Mesenchymal stem cell (in vitro differentiated cells and primary cell): ENCODE data around the gene COL27A1.

ENCODE experiments used
- DNase-seq: peaks from one replicate; pipeline ENCODE4 v3.0.0-alpha.2; 2013
- H2AFZ ChIP-seq: one replicate; pipeline ENCODE4 v1.6.1; 2013; ENCODE audit warnings: low read depth, mild to moderate bottlenecking, control low read depth, inconsistent platforms, low read length, moderate library complexity
- H2AK5ac ChIP-seq: 2 replicates; pipeline ENCODE4 v1.6.1; 2013; ENCODE audit warnings: low read length, moderate library complexity, mild to moderate bottlenecking, inconsistent platforms; ENCODE audit not compliant: severe bottlenecking
- H2BK120ac ChIP-seq: one replicate; pipeline ENCODE4 v1.6.1; 2013; ENCODE audit warnings: low read depth, mild to moderate bottlenecking, inconsistent platforms, low read length, moderate library complexity
- H2BK12ac ChIP-seq, 2 experiments: one replicate each; pipeline ENCODE4 v1.6.1; 2013; ENCODE audit warnings: inconsistent platforms in 2 of 2, low read length in 2 of 2, mild to moderate bottlenecking in 2 of 2, moderate library complexity in 2 of 2, control low read depth in 1 of 2
- H2BK15ac ChIP-seq: one replicate; pipeline ENCODE4 v1.6.1; 2013; ENCODE audit warnings: mild to moderate bottlenecking, low read depth, inconsistent platforms; ENCODE audit not compliant: poor library complexity, severe bottlenecking
- H2BK5ac ChIP-seq: 2 replicates; pipeline ENCODE4 v1.6.1; 2013; ENCODE audit warnings: low read depth, mild to moderate bottlenecking, low read length, control low read depth, inconsistent platforms; ENCODE audit not compliant: poor library complexity, severe bottlenecking
- H3K14ac ChIP-seq, 2 experiments: one replicate each; pipeline ENCODE4 v1.6.1; 2013; ENCODE audit warnings: inconsistent platforms in 2 of 2, low read length in 2 of 2, control low read depth in 1 of 2, mild to moderate bottlenecking in 1 of 2, moderate library complexity in 1 of 2
- H3K18ac ChIP-seq, 2 experiments: one replicate each; pipeline ENCODE4 v1.6.1; 2013; ENCODE audit warnings: inconsistent platforms in 2 of 2, low read length in 2 of 2, control low read depth in 1 of 2, low read depth in 1 of 2, mild to moderate bottlenecking in 1 of 2
- H3K23ac ChIP-seq, 2 experiments: one replicate each; pipeline ENCODE4 v1.6.1; 2013; ENCODE audit warnings: inconsistent platforms in 2 of 2, low read length in 2 of 2, mild to moderate bottlenecking in 2 of 2, moderate library complexity in 2 of 2, control low read depth in 1 of 2
- H3K27ac ChIP-seq: 2 replicates; pipeline ENCODE4 v1.5.1; 2013; ENCODE audit warnings: mild to moderate bottlenecking, moderate library complexity, low read length, control low read depth, inconsistent platforms; ENCODE audit not compliant: poor library complexity, severe bottlenecking
- H3K27me3 ChIP-seq, 2 experiments: 2 replicates each; pipeline versions ENCODE4 v1.6.1 to v1.7.0; 2013; ENCODE audit warnings: low read length in 2 of 2, mild to moderate bottlenecking in 2 of 2, moderate library complexity in 2 of 2, control low read depth in 1 of 2, inconsistent platforms in 1 of 2; ENCODE audit not compliant: control insufficient read depth in 1 of 2, insufficient read depth in 1 of 2
- H3K36me3 ChIP-seq, 2 experiments: 2 replicates each; pipeline versions ENCODE4 v1.6.1 to v1.7.0; 2013; ENCODE audit warnings: low read length in 2 of 2, control low read depth in 1 of 2, inconsistent platforms in 1 of 2, low read depth in 1 of 2, mild to moderate bottlenecking in 1 of 2; ENCODE audit not compliant: insufficient read depth in 2 of 2, control insufficient read depth in 1 of 2
- H3K4ac ChIP-seq, 2 experiments: one replicate each; pipeline ENCODE4 v1.6.1; 2013; ENCODE audit warnings: inconsistent platforms in 2 of 2, low read length in 2 of 2, mild to moderate bottlenecking in 2 of 2, moderate library complexity in 2 of 2, control low read depth in 1 of 2, low read depth in 1 of 2
- H3K4me1 ChIP-seq: 2 replicates; pipeline ENCODE4 v1.6.1; 2013; ENCODE audit warnings: low read depth, low read length, control low read depth; ENCODE audit not compliant: control insufficient read depth, insufficient read depth
- H3K4me2 ChIP-seq: 2 replicates; pipeline ENCODE4 v1.6.1; 2013; ENCODE audit warnings: low read length, mild to moderate bottlenecking, inconsistent platforms; ENCODE audit not compliant: poor library complexity, severe bottlenecking
- H3K4me3 ChIP-seq, 2 experiments: 2 replicates each; pipeline versions ENCODE4 v1.5.1 to v1.7.0; 2013; ENCODE audit warnings: low read length in 2 of 2, mild to moderate bottlenecking in 2 of 2, control low read depth in 1 of 2, low read depth in 1 of 2; ENCODE audit not compliant: insufficient read depth in 1 of 2
- H3K79me1 ChIP-seq: replicated peaks from 2 replicates; pipeline ENCODE4 v1.6.1; 2013; ENCODE audit warnings: mild to moderate bottlenecking, control low read depth, low read length, inconsistent platforms; ENCODE audit not compliant: poor library complexity, severe bottlenecking
- H3K9ac ChIP-seq: 2 replicates; pipeline ENCODE4 v1.7.0; 2013; ENCODE audit warnings: mild to moderate bottlenecking, low read length, moderate library complexity
- H3K9me3 ChIP-seq: 2 replicates; pipeline ENCODE4 v1.7.0; 2013; ENCODE audit warnings: mild to moderate bottlenecking, low read length; ENCODE audit not compliant: control insufficient read depth
- H4K8ac ChIP-seq: one replicate; pipeline ENCODE4 v1.6.1; 2013; ENCODE audit warnings: inconsistent platforms, mild to moderate bottlenecking, low read length, moderate library complexity
- H4K91ac ChIP-seq: one replicate; pipeline ENCODE4 v1.6.1; 2013; ENCODE audit warnings: mild to moderate bottlenecking, low read length, inconsistent platforms
- whole genome bisulfite sequencing: methylation state at CpG from one replicate; pipeline ENCODE4 v1.1.7; 2013; ENCODE audit warnings: mixed read lengths; 5-methylcytosine and 5-hydroxymethylcytosine counted together

COL27A1 gene

DNA sequence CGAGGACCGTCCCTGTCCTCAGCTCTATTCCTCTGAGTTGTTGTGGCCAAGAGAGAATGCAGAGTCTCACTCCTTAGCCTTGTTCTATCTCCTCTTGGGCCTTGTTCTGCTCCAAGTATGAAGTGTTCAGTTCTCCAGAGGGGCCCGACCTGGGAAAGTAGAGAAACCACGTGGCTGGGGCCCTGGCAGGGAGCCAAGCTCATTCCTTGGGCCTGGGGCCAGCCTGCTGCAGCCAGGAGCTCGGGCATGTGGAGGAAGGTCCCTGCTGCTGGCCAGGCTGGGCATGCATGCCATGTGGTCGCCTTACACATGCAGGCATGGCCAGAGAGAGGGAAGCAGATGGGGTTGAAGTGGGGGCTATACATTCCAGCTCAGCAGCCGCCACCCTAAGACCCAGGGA, 60.7 kb downstream of the COL27A1 start:
- peak overlapping the region; percentile 14 for H3K27ac ChIP-seq
- H3K4me2 ChIP-seq = no peak overlapping the region
- no peak overlapping the region for H2AFZ ChIP-seq
- peak overlapping the region in 1 of 2 experiments; percentile 75 for H2BK12ac ChIP-seq
- peaks cover 3% of the 10 kb centered on the region for H3K79me1 ChIP-seq
- no peak overlapping the region for H3K4me3 ChIP-seq
- H3K36me3 ChIP-seq = peaks cover 9 to 54% of the 10 kb centered on the region in 2 experiments
- peak overlapping the region in 1 of 2 experiments; percentile 62 for H3K14ac ChIP-seq
- peak overlapping the region; percentile 19 for H4K8ac ChIP-seq
- peaks cover 43% of the 10 kb centered on the region for H3K4me1 ChIP-seq
- no peaks in the 10 kb centered on the region for H3K27me3 ChIP-seq
- no peak overlapping the region for H2BK5ac ChIP-seq
- no peak for DNase-seq
- no peaks in the 10 kb centered on the region for H3K9me3 ChIP-seq
- peak overlapping the region; percentile 52 for H4K91ac ChIP-seq
- peak overlapping the region in 1 of 2 experiments; percentile 71 for H3K18ac ChIP-seq
- H3K23ac ChIP-seq = peak overlapping the region in 1 of 2 experiments; percentile 57
- H2BK120ac ChIP-seq = no peak overlapping the region
- no peak overlapping the region for H2AK5ac ChIP-seq
- WGBS = 73% methylated on average over 7 of the region's 7 CpGs
- H3K9ac ChIP-seq = no peak overlapping the region
- peak overlapping the region in 1 of 2 experiments; percentile 13 for H3K4ac ChIP-seq
- H2BK15ac ChIP-seq = no peak overlapping the region

DNA sequence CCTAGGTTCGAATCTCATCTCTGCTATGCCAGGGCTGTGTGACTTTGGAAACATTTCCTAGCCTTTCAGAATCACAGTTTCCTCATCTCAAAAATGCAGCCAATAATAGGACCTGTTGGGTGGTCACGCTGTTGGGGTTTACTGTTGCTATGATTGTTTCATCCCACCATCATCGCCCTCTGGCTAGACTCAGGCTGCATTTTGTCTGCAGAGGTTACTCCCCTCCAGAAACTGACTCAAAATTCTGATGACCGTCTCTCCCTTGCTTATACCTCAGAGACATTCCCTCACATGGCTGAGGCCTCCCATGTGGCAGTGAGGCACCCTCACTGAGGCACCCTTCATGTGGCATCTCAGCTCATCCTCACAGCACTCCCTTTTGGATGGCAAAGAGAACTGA, 61.6 kb downstream of the COL27A1 start:
- no peak overlapping the region for H2BK120ac ChIP-seq
- no peak overlapping the region for H3K27ac ChIP-seq
- no peak overlapping the region for H3K23ac ChIP-seq
- peaks cover 6 to 50% of the 10 kb centered on the region in 2 experiments for H3K36me3 ChIP-seq
- H2AFZ ChIP-seq = no peak overlapping the region
- H3K9ac ChIP-seq = no peak overlapping the region
- peak overlapping the region in 1 of 2 experiments; percentile 56 for H2BK12ac ChIP-seq
- no peak overlapping the region for H3K18ac ChIP-seq
- no peak overlapping the region for H3K14ac ChIP-seq
- H4K91ac ChIP-seq = no peak overlapping the region
- H3K9me3 ChIP-seq = no peaks in the 10 kb centered on the region
- peak overlapping the region; percentile 16 for H2BK15ac ChIP-seq
- H2BK5ac ChIP-seq = no peak overlapping the region
- no peak overlapping the region for H3K4me3 ChIP-seq
- H3K27me3 ChIP-seq = no peaks in the 10 kb centered on the region
- 97% methylated on average over 4 of the region's 4 CpGs for WGBS
- H3K79me1 ChIP-seq = peaks cover 3% of the 10 kb centered on the region
- H3K4me2 ChIP-seq = no peak overlapping the region
- H3K4me1 ChIP-seq = peaks cover 45% of the 10 kb centered on the region
- no peak for DNase-seq
- peak overlapping the region in 1 of 2 experiments; percentile 32 for H3K4ac ChIP-seq
- H2AK5ac ChIP-seq = no peak overlapping the region
- no peak overlapping the region for H4K8ac ChIP-seq

- Histone ChIP-seq H3K4me3 (no peak overlapping the region), H3K14ac (no peak overlapping the region), H3K4me2 (no peak overlapping the region), H3K4me1 (peaks cover 40% of the 10 kb centered on the region), H2AK5ac (peak overlapping the region; percentile 16), H3K9me3 (no peaks in the 10 kb centered on the region), H3K36me3 (peaks cover 0 to 53% of the 10 kb centered on the region in 2 experiments), H2BK5ac (no peak overlapping the region), H3K23ac (no peak overlapping the region), H4K91ac (peak overlapping the region; percentile 52), H3K18ac (peak overlapping the region in 1 of 2 experiments; percentile 67), H3K4ac (peak overlapping the region; percentile 22 to 39), H2BK15ac (peak overlapping the region; percentile 45), H4K8ac (no peak overlapping the region), H2BK120ac (peak overlapping the region; percentile 56), H3K79me1 (peaks cover 3% of the 10 kb centered on the region), H2BK12ac (peak overlapping the region; percentile 34 to 87), H2AFZ (no peak overlapping the region), H3K27me3 (no peaks in the 10 kb centered on the region), H3K9ac (no peak overlapping the region), H3K27ac (no peak overlapping the region)
- WGBS = 94% methylated on average over 9 of the region's 11 CpGs
- DNase-seq = peak; percentile 47
Measured at GRCh38 chr9:114218264-114219120, 63.2 kb downstream of the COL27A1 start.

DNA sequence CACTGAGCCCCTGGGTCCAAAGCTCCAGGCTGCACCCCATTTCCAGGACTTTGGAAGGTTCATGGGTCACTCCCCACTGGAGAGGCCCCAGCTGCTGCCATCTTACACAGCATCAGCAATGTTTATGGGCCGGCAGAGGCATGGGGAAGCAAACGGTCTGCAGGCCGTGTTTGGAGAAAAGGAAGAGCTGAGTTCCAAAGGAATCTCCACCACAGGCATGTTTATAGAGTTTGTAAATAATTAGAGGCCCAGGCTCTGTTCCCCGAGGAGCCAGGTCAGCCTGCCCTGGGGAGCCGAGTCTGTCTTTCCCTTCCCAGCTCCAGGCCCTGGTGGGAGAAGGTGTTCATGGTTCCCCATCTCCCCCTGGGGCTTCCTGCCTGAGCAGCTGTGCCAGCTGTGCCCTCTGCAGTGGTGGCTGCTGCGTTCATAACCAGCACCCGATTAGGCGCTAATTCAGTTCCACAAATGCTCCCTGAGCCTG, 64.8 kb downstream of the COL27A1 start:
- Histone ChIP-seq H3K9me3 (no peaks in the 10 kb centered on the region), H3K4me2 (no peak overlapping the region), H3K27ac (peak overlapping the region; percentile 77), H2BK5ac (peak overlapping the region; percentile 46), H4K8ac (peak overlapping the region; percentile 96), H3K27me3 (no peaks in the 10 kb centered on the region), H2BK15ac (peak overlapping the region; percentile 78), H3K36me3 (peaks cover 0 to 47% of the 10 kb centered on the region in 2 experiments), H3K18ac (peak overlapping the region; percentile 90 to 99), H3K14ac (peak overlapping the region in 1 of 2 experiments; percentile 82), H3K4me1 (peaks cover 32% of the 10 kb centered on the region), H4K91ac (peak overlapping the region; percentile 96), H2BK12ac (peak overlapping the region; percentile 51 to 89), H3K9ac (no peak overlapping the region), H3K23ac (no peak overlapping the region), H3K79me1 (peaks cover 3% of the 10 kb centered on the region), H2AK5ac (peak overlapping the region; percentile 92), H2BK120ac (peak overlapping the region; percentile 88), H3K4me3 (no peak overlapping the region), H3K4ac (peak overlapping the region; percentile 83 to 94), H2AFZ (no peak overlapping the region)
- DNase-seq = peak; percentile 83
- WGBS = 25% methylated on average over 8 of the region's 8 CpGs
